VCaP (cell line): Measurements from ENCODE around the gene SLC29A1.

Experiments
- H3K27ac ChIP-seq: fragments of 450-650 bp; 2 replicates; pipeline ENCODE4 v1.5.1; 2017
- TF ChIP-seq, protein P1 (sequence below): fragments of 450-650 bp; conservative IDR thresholded peaks from 2 replicates; pipeline ENCODE4 v1.5.1; 2017; ENCODE audit warnings: mild to moderate bottlenecking, moderate library complexity

SLC29A1 gene

DNA sequence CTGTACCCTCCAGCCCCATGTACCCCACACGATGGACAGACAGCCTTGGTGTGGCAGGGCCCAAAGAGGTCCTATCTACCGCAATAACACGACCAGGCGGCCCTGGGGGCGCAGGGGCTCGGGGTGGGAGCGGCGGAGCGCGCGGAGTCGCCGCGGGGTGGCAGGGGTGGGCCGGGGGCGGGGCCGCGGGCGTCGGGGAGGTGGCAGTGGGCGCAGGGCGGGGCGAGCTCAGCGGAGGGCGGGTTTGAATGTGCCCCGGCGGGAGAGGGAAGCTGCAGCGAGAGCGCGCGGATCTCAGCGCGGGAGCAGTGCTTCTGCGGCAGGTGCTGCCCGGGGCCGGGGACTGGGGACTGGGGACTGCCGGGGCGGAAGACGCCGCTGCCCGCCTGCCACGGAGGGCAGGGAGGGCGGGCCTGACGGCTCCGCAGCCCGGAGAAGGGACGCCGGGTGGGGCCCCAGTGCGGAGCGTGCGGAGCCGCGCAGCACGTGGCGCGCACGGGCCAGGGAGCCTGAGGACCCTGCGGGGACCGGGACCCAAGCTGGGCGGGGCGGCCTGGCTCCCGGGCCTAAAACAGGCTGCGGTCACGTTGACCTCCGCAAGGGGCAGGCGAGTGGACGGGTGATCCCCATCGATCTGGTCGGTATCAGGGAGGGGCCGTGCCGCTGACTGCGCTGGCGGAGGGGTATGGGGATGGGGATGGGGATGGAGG is at the start of gene SLC29A1:
TSS of gene SLC29A1 (plus strand) at position 277 of the 710 bp plus-strand sequence. CDS start 3,719 bp downstream, outside the sequence.
- peak within 1 kb of the TSS; percentile 81 for H3K27ac ChIP-seq
- TF ChIP-seq, protein P1, sequence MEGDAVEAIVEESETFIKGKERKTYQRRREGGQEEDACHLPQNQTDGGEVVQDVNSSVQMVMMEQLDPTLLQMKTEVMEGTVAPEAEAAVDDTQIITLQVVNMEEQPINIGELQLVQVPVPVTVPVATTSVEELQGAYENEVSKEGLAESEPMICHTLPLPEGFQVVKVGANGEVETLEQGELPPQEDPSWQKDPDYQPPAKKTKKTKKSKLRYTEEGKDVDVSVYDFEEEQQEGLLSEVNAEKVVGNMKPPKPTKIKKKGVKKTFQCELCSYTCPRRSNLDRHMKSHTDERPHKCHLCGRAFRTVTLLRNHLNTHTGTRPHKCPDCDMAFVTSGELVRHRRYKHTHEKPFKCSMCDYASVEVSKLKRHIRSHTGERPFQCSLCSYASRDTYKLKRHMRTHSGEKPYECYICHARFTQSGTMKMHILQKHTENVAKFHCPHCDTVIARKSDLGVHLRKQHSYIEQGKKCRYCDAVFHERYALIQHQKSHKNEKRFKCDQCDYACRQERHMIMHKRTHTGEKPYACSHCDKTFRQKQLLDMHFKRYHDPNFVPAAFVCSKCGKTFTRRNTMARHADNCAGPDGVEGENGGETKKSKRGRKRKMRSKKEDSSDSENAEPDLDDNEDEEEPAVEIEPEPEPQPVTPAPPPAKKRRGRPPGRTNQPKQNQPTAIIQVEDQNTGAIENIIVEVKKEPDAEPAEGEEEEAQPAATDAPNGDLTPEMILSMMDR, result peak; percentile 57

DNA sequence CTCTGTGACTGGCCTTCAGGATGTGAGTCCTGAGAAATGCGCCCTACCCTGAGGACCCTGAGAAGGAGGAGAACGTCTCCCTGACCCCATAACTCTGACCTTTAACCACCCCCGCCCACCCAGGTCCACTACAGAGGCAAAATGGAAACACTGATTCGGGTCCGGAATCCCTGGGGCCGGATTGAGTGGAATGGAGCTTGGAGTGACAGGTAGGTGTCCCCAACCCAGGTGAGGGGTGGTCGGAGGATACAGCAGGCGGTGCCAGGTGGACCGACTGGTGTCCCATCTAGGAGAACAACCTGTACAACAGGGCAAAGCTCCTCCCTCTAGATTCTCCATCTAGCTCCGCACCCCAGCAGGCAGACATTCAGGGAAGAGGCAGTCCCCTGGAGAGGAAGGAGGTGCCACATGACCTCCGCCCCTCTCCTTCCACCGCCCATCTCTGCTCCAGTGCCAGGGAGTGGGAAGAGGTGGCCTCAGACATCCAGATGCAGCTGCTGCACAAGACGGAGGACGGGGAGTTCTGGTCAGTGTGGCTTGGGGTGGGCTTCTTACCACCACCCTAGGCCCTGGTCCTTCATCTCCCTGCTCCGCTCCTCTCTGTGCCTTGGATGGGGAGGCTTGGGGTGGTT is 47.1 kb upstream of the SLC29A1 start:
- TF ChIP-seq, protein P1, result no peak
- H3K27ac ChIP-seq, result no peak overlapping the region

DNA sequence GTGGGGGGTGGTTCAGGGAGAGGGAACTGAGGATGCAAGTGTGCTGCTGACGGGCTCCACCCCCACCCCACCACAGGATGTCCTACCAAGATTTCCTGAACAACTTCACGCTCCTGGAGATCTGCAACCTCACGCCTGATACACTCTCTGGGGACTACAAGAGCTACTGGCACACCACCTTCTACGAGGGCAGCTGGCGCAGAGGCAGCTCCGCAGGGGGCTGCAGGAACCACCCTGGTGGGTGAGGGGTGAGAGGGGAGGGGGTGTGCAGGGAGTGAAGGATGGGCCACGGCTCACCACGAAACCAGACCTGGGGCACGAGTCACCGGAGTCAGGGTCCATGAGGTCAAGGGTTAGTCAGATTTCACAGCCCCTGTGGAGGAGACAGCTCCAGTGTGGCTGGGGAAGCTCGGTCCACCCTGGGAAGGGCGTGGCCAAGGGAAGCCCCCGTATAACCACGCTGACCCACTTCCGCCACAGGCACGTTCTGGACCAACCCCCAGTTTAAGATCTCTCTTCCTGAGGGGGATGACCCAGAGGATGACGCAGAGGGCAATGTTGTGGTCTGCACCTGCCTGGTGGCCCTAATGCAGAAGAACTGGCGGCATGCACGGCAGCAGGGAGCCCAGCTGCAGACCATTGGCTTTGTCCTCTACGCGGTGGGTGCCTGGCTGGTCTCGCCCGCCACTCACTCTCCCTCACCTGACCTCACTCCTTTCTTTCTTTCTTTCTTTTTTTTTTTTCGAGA is 46.5 kb upstream of the SLC29A1 start:
- TF ChIP-seq, protein P1, result no peak
- H3K27ac ChIP-seq, result no peak overlapping the region

DNA sequence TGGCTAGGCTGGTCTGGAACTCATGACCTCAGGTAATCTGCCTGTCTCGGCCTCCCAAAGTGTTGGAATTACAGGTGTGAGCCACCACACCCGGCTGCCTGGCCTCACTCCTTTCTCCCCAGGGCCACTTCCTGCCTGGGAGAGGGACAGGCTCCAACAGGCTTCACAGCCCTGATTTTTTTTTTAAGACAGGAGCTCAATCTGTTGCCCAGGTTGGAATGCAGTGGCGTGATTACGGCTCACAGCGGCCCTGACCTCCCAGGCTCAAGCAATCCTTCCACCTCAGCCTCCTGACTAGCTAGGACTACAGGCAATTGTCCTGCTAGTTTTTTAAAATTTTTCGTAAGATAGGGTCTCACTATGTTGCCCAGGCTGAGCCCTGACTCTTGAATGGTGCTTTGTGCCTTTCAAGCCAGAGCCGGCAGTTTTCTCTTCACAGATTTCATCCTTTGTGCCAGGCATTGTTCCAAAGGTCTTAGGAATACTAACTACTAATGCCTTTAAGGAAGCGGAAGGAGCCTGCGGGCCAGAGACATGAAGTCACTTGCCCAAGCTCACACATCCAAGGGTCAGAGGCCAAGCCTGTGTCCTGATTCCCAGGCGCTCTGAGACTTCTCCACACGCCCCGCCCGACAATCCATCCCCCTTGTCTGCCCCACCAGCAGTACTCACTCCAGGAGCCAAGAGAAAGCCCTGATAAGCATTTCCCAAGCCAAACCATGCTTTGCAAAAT is 45.5 kb upstream of the SLC29A1 start:
- no peak overlapping the region for H3K27ac ChIP-seq
- TF ChIP-seq, protein P1, result no peak

DNA sequence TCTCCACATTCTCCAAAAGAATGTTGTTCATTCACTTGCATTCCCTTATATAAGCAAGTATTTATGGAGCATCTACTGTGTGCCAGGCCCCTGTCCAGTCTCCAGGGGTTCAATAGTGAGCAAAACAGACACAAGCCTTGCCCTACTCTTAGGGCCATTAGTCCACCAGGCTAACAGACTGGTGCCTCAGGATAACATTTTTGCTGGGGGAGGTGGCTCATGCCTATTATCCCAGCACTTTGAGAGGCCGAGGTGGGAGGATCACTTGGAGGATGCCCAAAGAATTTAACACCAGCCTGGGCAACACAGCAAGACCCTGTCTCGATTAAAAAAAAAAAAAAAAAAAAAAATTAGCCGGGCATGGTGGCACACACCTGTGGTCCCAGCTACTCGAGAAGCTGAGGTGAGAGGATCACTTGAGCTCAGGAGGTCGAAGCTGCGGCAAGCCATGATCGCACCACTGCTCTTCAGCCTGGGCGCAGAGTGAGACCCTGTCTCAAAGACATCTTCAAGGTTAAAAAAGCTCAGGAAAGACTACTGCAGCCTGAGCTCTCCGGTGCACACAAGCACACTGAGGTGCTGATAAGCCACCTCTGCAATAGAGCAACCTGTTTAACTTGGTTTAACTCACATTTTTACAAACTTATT is 44.8 kb upstream of the SLC29A1 start:
- TF ChIP-seq, protein P1, result no peak
- H3K27ac ChIP-seq, result no peak overlapping the region

DNA sequence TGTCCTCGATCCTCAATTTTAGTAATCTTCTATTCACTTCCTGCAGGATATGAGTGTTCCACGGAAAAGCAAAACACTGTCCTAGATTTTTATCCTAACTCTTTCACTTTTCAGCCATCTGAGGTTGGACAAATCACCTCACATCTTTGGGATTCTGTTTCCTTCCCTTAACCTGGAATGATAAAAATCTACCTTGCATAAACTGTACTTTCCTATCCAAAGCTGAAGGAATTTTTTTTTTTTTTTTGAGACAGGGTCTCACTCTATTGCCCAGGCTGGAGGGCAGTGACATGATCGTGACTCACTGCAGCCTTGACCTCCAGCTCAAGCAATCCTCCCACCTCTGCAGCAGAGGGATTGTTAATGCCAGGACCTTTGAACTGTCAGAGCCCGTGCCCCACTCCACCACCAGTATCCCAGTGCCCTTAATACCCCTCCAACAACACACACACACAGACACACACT is 44.3 kb upstream of the SLC29A1 start:
- TF ChIP-seq, protein P1, result no peak

More for the DNA sequence above, 44.3 kb upstream of the SLC29A1 start:
- H3K27ac ChIP-seq, result no peak overlapping the region
